ENCODE results near the gene CYP2B6. TPM values are rescaled to one million over a fixed set of nuclear protein-coding genes. Genes with fewer than 3 reads are reported as not detected.
"Not testable (repeated sequence)": the region's sequence is repeated elsewhere in the genome, so short reads cannot be mapped to it uniquely, and the experiment has no call there.

CYP2B6 gene
- total RNA-seq, 2 experiments from 2014 or later: not detected

- POLR2A ChIA-PET: no interaction called here
These were observed 14.4 kb upstream of the CYP2B6 start for GRCh38 chr19:40976724-40977123.

DNA sequence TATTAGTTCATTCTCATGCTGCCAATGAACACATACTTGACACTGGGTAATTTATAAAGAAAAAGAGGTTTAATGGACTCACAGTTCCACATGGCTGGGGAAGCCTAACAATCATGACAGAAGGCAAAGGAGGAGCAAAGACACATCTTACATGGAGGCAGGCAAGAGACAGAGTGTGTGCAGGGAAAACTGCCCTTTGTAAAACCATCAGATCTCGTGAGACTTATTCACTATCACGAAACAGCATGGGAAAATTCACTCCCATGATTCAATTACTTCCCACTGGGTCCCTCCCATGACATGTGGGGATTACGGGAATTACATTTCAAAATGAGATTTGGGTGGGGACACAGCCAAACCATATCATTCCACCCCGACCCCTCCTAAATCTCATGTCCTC is 11.3 kb upstream of the CYP2B6 start:
- POLR2A ChIA-PET, CTCF ChIA-PET: not testable (repeated sequence)

More at GRCh38 chr19:40976724-40977123, 14.4 kb upstream of the CYP2B6 start:
- CTCF ChIA-PET: no interaction called here

- POLR2A ChIA-PET, CTCF ChIA-PET: not testable (repeated sequence)
These were observed 10.2 kb upstream of the CYP2B6 start for GRCh38 chr19:40980743-40981442.

- ChIA-PET CTCF (no interaction called here), POLR2A (no interaction called here)
These were observed 9.5 kb upstream of the CYP2B6 start for GRCh38 chr19:40981591-40981990.

DNA sequence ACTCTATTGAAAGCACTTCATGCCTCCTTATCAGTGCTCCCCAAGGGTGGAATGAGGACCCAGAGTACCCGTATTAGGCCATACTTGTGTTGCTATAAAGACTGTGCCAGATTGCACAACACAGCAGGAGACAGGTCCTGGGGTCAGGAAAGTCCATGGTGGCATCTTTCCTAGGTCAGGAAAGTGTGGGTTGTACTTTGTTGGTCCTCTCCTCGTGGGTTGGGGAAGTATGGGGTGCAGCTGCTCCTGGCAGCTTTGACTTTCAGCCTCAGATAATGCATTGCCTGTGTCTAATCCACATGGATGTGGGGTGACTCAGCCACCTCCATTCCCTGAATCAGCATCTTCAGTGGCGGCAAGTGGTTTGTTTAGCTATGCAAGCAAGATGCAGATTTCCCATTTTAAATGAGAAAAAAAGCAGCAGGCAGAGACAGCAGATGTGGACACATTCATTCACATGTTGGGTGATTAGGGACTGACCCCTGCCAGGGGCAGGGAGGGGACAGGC is 8.4 kb upstream of the CYP2B6 start:
- POLR2A ChIA-PET: no interaction called here
- CTCF ChIA-PET: interaction anchor here (0.7 kb wide), 1 partner anchor 36 kb away, joined by 3 read pairs; no protein-coding TSS in a partner anchor

- CTCF ChIA-PET: no interaction called here
- POLR2A ChIA-PET: no interaction called here
These were observed 1.6 kb upstream of the CYP2B6 start for GRCh38 chr19:40989453-40989852.

GRCh38 chr19:40995355-40995754 is 4.3 kb downstream of the CYP2B6 start:
- CTCF ChIA-PET: no interaction called here

GRCh38 chr19:40999018-40999417 is 7.9 kb downstream of the CYP2B6 start:
- CTCF ChIA-PET, POLR2A ChIA-PET: not testable (repeated sequence)

More at GRCh38 chr19:40995355-40995754, 4.3 kb downstream of the CYP2B6 start:
- POLR2A ChIA-PET: no interaction called here

- CTCF ChIA-PET: interaction anchor here (0.6 kb wide), 1 partner anchor 8 kb away, joined by 3 read pairs; no protein-coding TSS in a partner anchor
- POLR2A ChIA-PET: no interaction called here
These were observed 9.2 kb downstream of the CYP2B6 start for GRCh38 chr19:41000310-41000737.

DNA sequence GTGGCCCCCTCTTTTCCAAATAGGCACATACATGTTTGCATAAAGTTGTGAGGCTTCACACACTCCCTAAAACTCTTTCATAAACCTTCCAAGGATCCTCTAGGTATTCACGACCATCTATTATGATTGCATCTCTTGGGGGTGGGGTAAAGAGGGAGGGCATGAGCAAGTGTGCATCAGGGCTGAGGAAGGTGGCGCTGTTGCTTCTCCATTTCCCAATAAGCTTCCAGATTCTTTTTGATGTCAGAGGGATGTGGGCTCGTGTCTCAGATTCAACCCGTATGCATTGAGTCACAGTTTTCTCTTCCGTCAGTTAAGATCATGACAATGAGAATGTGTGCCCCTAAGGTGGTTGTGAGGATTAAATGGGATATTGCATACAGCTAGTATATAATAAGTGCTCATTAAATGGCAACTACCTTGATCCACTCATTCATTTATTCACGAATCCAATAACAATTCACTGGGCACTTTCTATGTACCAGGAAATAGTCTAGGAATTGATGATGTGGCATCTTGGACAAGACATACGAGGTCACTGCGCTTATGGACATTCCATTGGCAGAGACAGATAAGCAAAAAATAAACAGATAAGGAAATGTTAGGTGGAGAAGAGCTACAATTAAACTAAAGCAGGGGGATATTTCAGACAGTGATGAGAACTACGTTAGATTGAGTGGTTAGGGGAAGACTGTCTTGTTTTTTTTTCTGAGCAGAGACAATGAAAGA is 10.3 kb downstream of the CYP2B6 start:
- CTCF ChIA-PET: no interaction called here
- POLR2A ChIA-PET: interaction anchor here (0.7 kb wide), 1 partner anchor 58 kb away, joined by 3 read pairs; no protein-coding TSS in a partner anchor

DNA sequence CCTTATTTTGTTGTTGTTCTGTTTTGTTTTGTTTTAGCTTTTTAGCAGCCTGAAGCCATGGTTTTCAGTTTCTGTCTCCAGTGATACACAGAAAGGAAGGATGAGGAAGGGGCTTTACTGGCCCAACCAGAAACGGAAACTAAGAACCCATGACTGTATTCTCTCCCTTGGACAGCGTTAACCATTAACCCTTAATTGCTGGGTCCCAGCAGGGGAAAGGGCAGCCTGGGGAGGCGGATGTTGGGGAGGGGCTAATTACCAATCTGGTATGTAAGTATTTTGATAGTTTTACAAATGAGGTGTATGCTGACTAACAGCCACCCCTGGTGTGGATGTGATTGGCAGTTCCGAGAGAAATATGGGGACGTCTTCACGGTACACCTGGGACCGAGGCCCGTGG is 12.6 kb downstream of the CYP2B6 start:
- CTCF ChIA-PET, POLR2A ChIA-PET: not testable (repeated sequence)

- CTCF ChIA-PET: no interaction called here
These were observed 18.7 kb downstream of the CYP2B6 start for GRCh38 chr19:41009700-41010235.

DNA sequence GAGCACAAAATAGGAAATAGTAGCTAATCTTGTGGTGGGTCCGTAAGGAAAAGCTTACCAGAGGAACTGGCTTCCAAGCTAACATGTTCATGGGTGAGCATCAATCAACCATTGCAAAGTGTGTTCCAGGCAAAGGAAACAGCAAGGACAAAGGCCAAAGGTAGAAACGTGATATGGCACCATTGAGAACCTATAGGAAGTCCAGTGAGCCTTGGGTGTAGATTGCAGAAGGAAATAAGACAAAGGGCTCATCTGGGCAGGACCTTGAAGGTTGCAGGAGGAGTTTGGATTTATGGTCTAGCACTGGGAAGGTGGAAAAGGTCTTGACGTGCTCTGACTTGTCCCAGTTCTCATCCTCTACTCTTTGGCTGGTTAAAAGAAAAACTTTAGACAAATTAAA is 22.3 kb downstream of the CYP2B6 start:
- ChIA-PET POLR2A (no interaction called here), CTCF (interaction anchor here (0.6 kb wide), 1 partner anchor 223 kb away, joined by 3 read pairs; no protein-coding TSS in a partner anchor)

More at GRCh38 chr19:41009700-41010235, 18.7 kb downstream of the CYP2B6 start:
- POLR2A ChIA-PET: no interaction called here

GRCh38 chr19:41014643-41015042 is 23.6 kb downstream of the CYP2B6 start:
- POLR2A ChIA-PET: no interaction called here
- CTCF ChIA-PET: no interaction called here

GRCh38 chr19:41016488-41017071 is 25.5 kb downstream of the CYP2B6 start:
- CTCF ChIA-PET: interaction anchor here (0.7 kb wide), 1 partner anchor 1453 kb away, joined by 4 read pairs; no protein-coding TSS in a partner anchor

GRCh38 chr19:41018736-41019290 is 27.7 kb downstream of the CYP2B6 start:
- POLR2A ChIA-PET: no interaction called here
- CTCF ChIA-PET: no interaction called here

More at GRCh38 chr19:41016488-41017071, 25.5 kb downstream of the CYP2B6 start:
- POLR2A ChIA-PET: no interaction called here

DNA sequence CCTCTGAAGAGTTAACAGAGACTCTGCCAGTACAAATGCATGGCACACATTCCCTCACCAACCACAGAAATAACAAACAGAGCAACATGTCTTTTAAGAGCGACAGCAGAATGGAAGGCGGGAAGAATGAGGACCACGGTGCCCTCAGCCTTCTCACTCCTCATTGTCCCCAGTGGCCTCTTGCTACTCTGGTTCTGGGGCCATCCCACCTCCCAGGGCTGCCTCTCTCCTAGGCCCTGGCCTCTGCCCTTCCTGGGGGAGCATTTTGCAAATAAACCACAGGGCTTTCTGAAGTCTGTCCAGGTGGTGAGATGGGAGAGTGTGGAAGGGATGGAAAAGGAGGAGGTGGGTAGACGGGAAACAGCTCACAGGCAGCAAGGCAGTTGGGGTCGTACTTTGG is 28.3 kb downstream of the CYP2B6 start:
- CTCF ChIA-PET: no interaction called here
- POLR2A ChIA-PET: no interaction called here

DNA sequence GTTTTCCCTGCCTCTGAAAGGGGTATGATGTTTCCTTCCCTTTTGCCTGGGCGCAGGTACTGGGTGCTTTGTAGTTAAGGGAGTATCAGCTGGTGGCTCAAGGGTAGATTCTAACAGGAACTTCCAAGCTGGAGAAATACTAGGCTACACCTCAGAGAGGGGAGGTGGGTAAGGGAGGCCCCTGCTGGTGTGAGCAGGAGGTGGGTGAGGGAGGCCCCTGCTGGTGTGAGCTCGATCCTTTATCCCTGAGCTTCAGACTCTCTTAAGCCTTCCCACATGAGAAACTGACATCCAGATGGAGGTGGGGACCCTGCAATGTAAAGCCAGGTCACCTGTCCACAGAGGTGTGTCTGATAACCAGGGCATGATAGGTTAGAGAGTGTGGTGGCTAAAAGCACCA is 32.1 kb downstream of the CYP2B6 start:
- CTCF ChIA-PET: no interaction called here
- POLR2A ChIA-PET: no interaction called here

DNA sequence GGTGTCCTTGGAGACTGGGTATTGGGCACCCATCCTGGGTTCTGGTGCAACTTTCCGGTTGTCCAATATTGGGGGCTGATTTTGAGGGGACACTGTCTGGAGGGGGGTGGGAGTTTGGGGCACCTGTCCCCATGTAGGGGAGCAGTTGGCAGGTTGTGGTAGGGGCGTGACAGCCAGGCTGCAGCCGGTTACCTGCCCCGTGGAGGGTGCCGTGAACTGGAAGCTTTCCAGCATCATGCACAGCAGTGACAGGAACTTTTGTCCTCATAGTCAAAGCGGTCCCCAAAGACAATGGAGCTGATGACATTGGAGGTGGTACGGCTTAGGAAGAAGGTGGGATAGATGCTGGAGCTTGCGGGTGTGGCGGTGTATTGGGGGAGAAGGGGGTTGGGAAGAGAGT is 34.3 kb downstream of the CYP2B6 start:
- CTCF ChIA-PET: no interaction called here

GRCh38 chr19:41025871-41026270 is 34.8 kb downstream of the CYP2B6 start:
- POLR2A ChIA-PET: no interaction called here
- CTCF ChIA-PET: no interaction called here

More for the DNA sequence above, 34.3 kb downstream of the CYP2B6 start:
- POLR2A ChIA-PET: no interaction called here

Data from activated CD8-positive, alpha-beta memory T cell treated with anti-CD3 and anti-CD28 coated beads for 36 hours (primary cell).